GM11168 (cell line): ENCODE measurements around the gene MAP4K4.
"Not testable (repeated sequence)": the region's sequence is repeated elsewhere in the genome, so short reads cannot be mapped to it uniquely, and the experiment has no call there.

Source experiments
- in situ Hi-C: fragments of 300-500 bp; cut with MboI; formaldehyde crosslinking; loops from one replicate; pipeline ENCODE4 v1.12.0; 2022; ENCODE audit warnings: low sequenced_read_pairs; ENCODE audit not compliant: unreplicated experiment

The MAP4K4 gene

DNA sequence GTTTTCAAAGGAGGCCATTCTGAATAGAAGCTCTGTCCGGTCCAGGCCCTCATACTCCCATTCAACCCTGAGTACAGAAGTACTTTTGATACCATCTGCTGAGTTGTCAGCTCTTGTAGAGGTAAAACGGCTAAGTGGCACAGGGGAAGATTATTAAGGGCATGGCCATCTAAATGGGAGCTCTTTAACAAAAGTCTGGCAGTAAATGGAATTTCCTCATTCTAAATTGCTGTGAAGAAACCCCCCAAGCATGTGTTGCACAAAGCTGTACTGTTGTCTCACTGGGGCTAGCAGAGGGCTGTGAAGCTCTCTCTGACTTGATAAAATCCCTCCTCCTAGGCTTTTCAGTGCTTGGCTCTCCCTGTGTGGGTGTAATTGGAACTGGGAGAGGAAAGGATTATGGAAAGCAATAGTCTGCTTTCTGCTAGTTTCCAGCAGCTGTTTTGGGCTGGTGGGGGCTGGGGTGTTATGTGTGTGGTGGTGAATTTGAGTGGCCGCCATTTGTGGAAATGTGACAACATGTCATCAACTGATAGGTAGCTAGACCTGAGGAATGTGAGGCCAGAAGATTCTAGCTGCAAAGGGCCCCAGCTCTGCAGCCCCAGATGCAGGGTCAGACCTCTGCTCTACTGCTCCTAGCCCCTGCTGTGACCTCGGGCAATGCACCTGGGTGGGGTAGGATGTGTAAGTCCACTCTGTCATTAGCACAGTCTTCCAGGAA, 65.1 kb downstream of the MAP4K4 start:
- in situ Hi-C loops, result no loop called here

- in situ Hi-C loops, result no loop called here
These were observed 66.2 kb downstream of the MAP4K4 start for GRCh38 chr2:101763496-101764333.

DNA sequence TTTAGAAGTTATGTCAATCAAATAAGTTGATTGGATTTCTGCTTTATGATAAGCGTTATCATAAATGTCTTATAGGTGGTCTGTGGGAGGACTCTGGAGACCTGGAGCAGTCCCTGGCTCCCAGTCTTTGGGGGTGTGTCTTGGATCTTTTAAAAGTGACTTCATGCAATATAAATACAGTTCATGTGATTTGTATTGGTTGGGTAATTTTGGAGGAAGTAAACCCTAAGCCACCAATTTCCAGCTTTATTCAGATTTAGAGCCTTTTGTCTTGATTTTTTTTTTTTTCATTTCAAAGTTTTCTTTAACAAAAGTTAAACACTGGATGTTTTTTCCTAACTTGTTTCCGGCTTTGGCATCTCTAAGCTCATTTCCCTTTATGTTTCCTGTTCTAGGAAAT, 68.8 kb downstream of the MAP4K4 start:
- in situ Hi-C loops, result no loop called here

DNA sequence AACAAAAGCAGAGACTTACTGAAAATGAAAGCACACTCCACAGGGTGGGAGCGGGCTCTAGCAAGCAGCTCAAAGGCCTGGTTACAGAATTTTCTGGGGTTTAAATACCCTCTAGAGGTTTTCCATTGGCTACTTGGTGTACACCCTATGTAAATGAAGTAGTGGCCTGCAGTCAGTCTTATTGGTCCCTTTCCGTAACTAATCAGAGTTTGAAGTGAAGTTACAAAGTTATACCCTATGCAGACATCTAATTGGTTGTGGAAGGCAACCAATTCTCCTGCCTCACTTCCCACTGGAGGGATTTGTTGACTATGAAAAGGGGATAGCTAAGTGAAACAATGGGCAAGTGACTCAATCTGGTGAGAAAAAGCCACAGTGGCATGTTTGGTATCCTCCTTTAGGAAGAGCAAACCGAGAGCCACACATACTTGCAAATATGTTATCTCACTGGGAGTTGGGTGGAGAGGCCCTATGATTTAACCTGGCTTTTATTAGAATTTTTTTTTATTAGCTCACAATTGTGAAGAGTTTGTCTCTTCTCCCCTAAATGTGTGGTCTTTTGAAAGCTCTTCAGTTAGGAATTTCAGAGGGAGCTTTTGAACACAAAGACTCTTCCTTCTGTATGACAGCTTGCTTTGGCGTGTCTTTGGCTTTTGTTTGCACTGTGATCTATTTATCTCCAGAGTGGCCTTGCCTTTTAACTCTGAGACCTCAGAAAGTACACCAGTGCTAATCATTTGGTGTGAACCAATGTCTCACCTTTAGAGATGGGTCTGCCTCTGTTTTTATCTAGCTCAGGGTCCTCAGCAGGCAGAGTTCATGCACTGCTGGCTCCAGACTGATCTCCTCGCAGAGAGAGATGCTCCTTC, 69.6 kb downstream of the MAP4K4 start:
- in situ Hi-C loops, result no loop called here

DNA sequence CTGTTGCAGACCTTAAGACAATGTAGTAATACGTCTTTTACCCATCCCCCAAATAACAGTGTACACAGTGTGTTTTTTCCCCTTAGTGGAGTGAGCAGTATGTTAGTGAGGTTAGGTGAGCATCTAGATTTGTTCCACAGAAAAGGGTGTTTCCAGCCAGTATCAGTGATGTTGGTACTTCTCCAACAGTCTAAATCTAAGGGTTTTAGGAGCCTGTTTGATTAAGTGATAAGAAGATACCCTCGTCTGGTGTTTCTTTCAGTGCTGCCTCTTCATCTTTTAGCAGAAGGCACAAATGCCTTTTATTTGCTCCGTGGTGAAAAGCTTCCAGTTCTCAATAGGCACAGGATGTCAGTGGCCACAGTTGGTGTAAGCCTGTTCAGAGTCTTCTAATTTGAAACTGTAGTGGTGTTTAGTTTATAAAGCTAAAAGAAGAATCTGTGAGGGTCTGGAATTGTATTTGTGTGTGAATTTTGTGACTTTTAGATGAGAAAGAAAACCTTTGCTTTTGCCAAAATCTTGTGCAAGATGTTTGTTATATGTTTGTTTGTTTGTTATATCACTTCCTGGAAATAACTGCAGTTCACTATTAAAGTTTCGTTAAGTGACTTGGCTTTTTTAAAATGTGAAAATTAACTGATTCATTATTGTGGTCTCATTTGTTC, 71.2 kb downstream of the MAP4K4 start:
- in situ Hi-C loops, result no loop called here

GRCh38 chr2:101769726-101770125, 72.2 kb downstream of the MAP4K4 start:
- in situ Hi-C loops, result not testable (repeated sequence)

DNA sequence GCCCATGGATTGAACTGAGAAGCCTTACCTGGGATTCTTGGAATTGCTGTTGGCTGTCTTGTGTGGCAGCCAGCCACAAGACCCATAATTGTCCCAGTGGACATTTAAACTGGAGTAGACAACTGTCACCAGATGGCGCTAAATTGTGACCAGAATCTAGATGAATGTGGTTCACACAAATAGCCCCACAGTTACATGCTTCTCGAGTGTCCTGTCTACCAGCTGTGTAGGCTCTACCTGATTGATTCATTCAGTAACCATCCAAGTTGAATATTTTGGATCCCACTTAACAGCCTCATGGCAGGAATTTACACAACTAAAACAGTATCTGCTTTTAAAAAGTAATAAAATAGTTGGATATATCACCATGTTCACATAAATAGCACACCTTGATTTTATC, 73.2 kb downstream of the MAP4K4 start:
- in situ Hi-C loops, result no loop called here

- in situ Hi-C loops, result no loop called here
These were observed 73.9 kb downstream of the MAP4K4 start for GRCh38 chr2:101771227-101771902.

DNA sequence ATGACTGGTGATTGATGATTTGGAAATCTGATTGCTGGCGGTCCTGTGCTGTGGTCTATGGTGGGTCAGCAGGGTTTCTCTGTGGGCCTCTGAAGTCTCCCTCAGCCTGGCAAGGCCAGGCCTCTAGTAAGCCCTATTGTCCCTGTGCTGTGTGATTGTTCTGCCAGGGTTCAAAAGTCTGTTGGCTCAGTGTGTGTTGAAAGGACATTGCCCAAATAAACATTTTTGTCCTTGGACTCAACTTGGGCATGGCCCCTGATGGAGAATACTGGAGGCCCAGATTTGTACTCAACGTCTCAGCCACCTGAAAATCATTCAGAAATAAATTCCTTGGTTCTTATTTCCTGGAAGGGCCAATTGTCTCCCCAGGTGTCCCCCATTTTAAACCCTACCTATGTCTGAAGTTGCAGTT, 74.4 kb downstream of the MAP4K4 start:
- in situ Hi-C loops, result no loop called here

- in situ Hi-C loops, result no loop called here
These were observed 75.6 kb downstream of the MAP4K4 start for GRCh38 chr2:101773137-101773536.

GRCh38 chr2:101773961-101774360, 76.5 kb downstream of the MAP4K4 start:
- in situ Hi-C loops, result not testable (repeated sequence)

DNA sequence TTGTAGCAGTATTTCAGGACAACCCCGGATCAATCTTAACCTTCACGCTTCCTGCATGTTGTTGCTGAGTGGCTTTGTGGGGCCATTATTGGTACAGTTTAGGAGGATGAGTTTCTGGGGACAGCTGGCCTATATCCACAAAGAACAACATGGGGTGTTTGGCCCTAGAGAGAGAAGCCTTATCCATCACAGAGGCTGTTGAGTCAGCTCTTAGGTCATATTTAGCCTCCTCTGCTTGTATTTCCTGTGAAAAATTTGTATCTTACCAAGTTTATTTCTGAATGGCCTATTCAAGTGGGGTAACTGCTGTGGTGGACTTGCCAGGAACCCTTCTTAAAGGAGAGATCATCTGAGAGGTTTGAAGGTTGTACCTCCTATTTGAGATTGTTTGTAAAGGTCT, 77.6 kb downstream of the MAP4K4 start:
- in situ Hi-C loops, result no loop called here

DNA sequence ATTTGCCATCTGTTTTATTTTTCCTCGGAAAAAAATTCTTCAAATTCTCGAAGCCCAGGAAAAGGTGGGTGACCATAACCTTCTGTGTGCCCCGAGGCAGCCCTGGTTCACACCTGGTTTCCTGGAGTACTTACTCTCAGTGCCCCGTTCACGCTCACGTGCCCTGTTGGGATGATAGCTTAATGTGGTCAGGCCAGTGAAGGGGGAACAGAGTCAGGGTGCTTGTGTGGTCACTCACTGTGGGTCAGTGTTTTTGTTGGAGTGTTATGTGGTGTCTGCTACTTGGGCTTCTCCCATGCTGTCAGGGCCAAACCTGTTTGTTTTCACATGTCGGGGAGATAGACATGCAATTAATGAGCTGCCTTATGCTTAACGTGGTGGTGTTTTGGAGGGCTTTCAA, 78.1 kb downstream of the MAP4K4 start:
- in situ Hi-C loops, result no loop called here

- in situ Hi-C loops, result no loop called here
These were observed 78.9 kb downstream of the MAP4K4 start for GRCh38 chr2:101776172-101777043.

GRCh38 chr2:101777337-101777736, 79.8 kb downstream of the MAP4K4 start:
- in situ Hi-C loops, result no loop called here

DNA sequence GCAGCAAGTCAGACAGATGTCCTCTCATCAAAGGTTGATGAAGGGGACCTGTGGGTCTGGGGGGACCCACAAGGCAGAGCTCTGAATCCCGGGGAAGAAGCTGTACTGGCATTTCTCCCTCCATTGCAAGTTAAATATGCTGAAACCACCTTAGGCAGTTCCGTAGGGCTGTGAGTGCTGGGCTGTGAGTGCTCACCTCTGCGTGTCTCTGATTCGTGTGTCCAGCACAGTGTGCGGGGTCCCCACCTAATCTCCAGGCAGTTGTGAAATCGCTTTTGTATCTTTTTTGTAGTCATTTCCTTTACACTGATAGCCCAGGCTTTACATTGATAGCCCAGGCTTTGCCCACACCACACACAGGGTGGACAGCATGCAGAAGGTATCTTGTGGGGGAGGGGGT, 80.6 kb downstream of the MAP4K4 start:
- in situ Hi-C loops, result no loop called here

- in situ Hi-C loops, result no loop called here
These were observed 81.7 kb downstream of the MAP4K4 start for GRCh38 chr2:101779190-101779589.

DNA sequence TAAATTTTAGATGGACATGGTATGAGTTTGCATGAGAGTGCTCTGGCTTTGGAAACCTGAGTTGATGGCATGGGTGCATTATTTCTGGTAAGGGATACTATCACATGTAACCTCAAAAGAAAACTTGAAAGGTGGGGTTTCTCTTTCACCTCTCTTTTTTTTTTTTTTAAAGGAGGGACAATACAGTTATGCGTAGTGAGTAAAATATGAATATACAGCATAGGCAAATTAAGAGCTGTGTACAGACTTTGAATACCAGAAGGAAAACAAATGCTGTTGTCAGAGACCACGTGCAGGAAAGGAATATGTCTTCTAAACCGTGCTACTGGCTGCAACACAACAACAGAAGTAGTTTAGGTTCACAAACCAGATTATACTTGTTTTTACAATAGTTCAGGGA, 82.1 kb downstream of the MAP4K4 start:
- in situ Hi-C loops, result no loop called here

GRCh38 chr2:101781326-101781725, 83.8 kb downstream of the MAP4K4 start:
- in situ Hi-C loops, result no loop called here
